HG03571 (cell line): ENCODE data around the gene PLGRKT.
"Not testable (repeated sequence)": the region's sequence is repeated elsewhere in the genome, so short reads cannot be mapped to it uniquely, and the experiment has no call there.

Experiments
- ATAC-seq: cut with Tn5 transposase; IDR thresholded peaks from one replicate; pipeline ENCODE4 v1.9.1; 2021; ENCODE audit not compliant: unreplicated experiment

PLGRKT gene

DNA sequence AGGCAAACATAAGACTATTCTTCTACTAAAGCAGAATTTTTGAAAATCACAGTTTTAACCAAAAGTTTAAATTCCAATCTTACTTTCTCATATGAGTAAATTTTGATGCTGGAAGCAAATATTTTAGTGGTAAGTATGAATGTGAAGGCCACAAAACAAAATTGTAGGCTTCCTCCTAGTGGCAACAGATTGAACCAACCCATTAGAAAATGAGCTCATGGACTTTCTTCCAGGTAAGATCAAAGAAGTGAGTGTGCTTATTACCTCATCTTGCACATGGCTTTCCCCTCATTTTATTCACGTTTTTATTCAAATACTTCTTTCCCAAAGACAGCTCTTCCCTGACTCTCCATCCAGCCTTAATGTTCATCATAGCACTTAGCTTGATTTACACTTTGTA, 116.7 kb downstream of the PLGRKT start:
- ATAC-seq, result no peak

DNA sequence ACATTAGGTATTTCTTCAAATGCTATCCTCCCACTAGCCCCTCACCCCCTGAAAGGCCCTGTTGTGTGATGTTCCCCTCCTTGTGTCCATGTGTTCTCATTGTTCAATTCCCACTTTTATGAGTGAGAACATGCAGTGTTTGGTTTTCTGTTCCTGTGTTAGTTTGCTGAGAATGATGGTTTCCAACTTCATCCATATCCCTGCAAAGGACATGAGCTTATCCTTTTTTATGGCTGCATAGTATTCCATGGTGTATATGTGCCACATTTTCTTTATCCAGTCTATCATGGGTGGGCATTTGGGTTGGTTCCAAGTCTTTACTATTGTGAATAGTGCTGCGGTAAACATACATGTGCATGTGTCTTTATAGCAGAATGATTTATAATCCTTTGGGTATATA, 121.3 kb downstream of the PLGRKT start:
- not testable (repeated sequence) for ATAC-seq

DNA sequence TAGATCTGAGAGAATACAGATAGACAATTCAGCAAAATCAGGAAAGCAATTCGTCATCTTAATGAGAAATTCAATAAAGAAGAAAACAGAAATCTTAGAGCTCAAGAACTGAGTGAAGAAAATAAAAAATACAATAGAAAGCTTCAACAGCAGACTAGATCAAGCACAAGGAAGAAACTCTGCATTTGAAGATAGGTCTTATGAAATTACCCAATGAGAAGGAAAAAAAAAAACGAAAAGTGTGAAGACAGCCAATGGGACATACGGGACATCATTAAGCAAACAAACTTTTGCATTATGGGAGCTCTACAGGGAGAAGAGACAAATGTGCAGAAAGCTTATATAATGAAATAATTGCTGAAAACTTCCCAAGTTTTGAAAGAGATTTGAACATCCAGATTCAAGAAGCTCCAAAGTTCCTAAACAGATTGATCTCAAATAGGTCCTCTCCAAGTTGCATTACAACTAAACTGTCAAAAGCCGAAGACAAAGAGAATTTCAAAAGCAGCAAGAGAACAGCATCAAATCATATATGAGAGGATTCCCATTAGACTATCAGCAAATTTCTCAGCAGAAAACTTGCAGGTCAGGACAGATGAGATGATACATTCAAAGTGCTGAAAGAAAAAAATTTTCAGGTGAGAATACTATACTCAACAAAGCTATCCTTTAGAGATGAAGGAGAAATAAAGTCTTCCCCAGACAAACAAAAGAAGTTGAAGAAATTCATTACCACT, 122.4 kb downstream of the PLGRKT start:
- ATAC-seq, result no peak

DNA sequence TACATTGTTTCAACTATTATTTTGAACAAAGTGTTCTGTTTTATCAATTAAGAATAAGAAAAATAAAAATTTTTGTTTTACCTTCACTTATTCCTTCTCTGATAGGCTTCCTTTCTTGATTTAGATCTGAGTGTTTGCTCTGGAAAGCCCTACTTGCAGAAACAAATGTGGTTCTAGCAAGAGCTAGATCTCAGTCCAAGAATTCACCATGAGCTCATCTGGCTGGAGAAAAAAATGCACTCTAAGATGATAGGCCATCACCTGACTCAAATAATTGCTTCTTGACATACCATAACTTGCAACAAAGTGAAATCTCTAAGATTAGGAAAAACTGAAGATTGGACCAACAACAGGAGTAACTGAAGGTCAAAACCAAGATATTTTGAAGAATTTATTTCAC, 126.9 kb downstream of the PLGRKT start:
- ATAC-seq, result no peak
